GM19467 (cell line): ENCODE measurements around the gene STARD9.
"Not testable (repeated sequence)": the region's sequence is repeated elsewhere in the genome, so short reads cannot be mapped to it uniquely, and the experiment has no call there.

Source experiments
- ATAC-seq: cut with Tn5 transposase; IDR thresholded peaks from one replicate; pipeline ENCODE4 v1.9.1; 2021; ENCODE audit warnings: mild to moderate bottlenecking, moderate library complexity; ENCODE audit not compliant: unreplicated experiment

STARD9 gene

GRCh38 chr15:42759093-42759492, 183.7 kb downstream of the STARD9 start:
- ATAC-seq = no peak

- no peak for ATAC-seq
Observed at GRCh38 chr15:42760759-42761158, 185.4 kb downstream of the STARD9 start.

- not testable (repeated sequence) for ATAC-seq
Observed at GRCh38 chr15:42761813-42762212, 186.4 kb downstream of the STARD9 start.

GRCh38 chr15:42764154-42764731, 188.8 kb downstream of the STARD9 start:
- ATAC-seq = not testable (repeated sequence)

- not testable (repeated sequence) for ATAC-seq
Observed at GRCh38 chr15:42766109-42766508, 190.7 kb downstream of the STARD9 start.
